Stimulated activated CD8-positive, alpha-beta memory T cell treated with anti-CD3 and anti-CD28 coated beads, Interleukin-4, amount 100 ng/mL, for 24 hours (primary cell): ENCODE measurements around the gene CALM1.

ENCODE experiments used
- DNase-seq: peaks from one replicate; pipeline ENCODE4 v3.0.0-alpha.2; 2020; ENCODE audit warnings: low read depth

CALM1 gene

GRCh38 chr14:90396341-90397339 lies at the start of gene CALM1:
TSS of gene CALM1 (plus strand) at chr14:90397029. CDS start at chr14:90397231, 202 bp downstream.
- DNase-seq = peak; percentile 90

GRCh38 chr14:90348270-90348669 lies 48.6 kb upstream of the CALM1 start:
- DNase-seq = no peak

- DNase-seq = no peak
Observed at GRCh38 chr14:90349739-90350138, 47.1 kb upstream of the CALM1 start.

GRCh38 chr14:90354551-90355298 lies 42.1 kb upstream of the CALM1 start:
- no peak for DNase-seq

GRCh38 chr14:90355540-90356518 lies 41.0 kb upstream of the CALM1 start:
- no peak for DNase-seq

GRCh38 chr14:90356925-90357324 lies 39.9 kb upstream of the CALM1 start:
- no peak for DNase-seq

GRCh38 chr14:90358359-90358758 lies 38.5 kb upstream of the CALM1 start:
- DNase-seq = no peak

GRCh38 chr14:90361865-90362557 lies 34.8 kb upstream of the CALM1 start:
- no peak for DNase-seq

- DNase-seq = no peak
Observed at GRCh38 chr14:90362558-90362896, 34.3 kb upstream of the CALM1 start.

GRCh38 chr14:90368946-90369721 lies 27.7 kb upstream of the CALM1 start:
- DNase-seq = no peak

- DNase-seq = no peak
Observed at GRCh38 chr14:90373887-90374286, 22.9 kb upstream of the CALM1 start.

GRCh38 chr14:90374813-90375212 lies 22.0 kb upstream of the CALM1 start:
- DNase-seq = no peak

- no peak for DNase-seq
Observed at GRCh38 chr14:90375934-90376333, 20.9 kb upstream of the CALM1 start.

GRCh38 chr14:90378249-90378648 lies 18.6 kb upstream of the CALM1 start:
- no peak for DNase-seq

GRCh38 chr14:90379106-90379505 lies 17.7 kb upstream of the CALM1 start:
- DNase-seq = no peak

- no peak for DNase-seq
Observed at GRCh38 chr14:90381011-90381786, 15.6 kb upstream of the CALM1 start.

- DNase-seq = no peak
Observed at GRCh38 chr14:90381999-90382451, 14.8 kb upstream of the CALM1 start.

GRCh38 chr14:90382491-90383125 lies 14.2 kb upstream of the CALM1 start:
- peak; percentile 49 for DNase-seq

GRCh38 chr14:90383126-90383730 lies 13.6 kb upstream of the CALM1 start:
- peak; percentile 96 for DNase-seq
